Measurements from ENCODE around the gene ART5.
"Not testable (repeated sequence)": the region's sequence is repeated elsewhere in the genome, so short reads cannot be mapped to it uniquely, and the experiment has no call there.

GRCh38 chr11:3588776-3589175 lies 53.0 kb downstream of the ART5 start:
- TF ChIP-seq CTCF (conservative IDR thresholded peaks at IDR 0.05; ENCODE audit: low read depth in 2 of 2); EZH2phosphoT487 (IDR thresholded peaks at IDR 0.05; ENCODE audit: unreplicated experiment); POLR2AphosphoS5 (IDR thresholded peaks at IDR 0.05; ENCODE audit: low read depth); JUNB (IDR thresholded peaks at IDR 0.05; ENCODE audit: unreplicated experiment); REST (IDR thresholded peaks at IDR 0.05; ENCODE audit: unreplicated experiment); ZNF114 (CRISPR knock-in tag; IDR thresholded peaks at IDR 0.05); CREB1 (CRISPR knock-in tag; IDR thresholded peaks at IDR 0.05; ENCODE audit: low read depth); EZH2 (IDR thresholded peaks at IDR 0.05; ENCODE audit: low read depth, unreplicated experiment); STAT1 (IDR thresholded peaks at IDR 0.05; ENCODE audit: unreplicated experiment); ETS1 (IDR thresholded peaks at IDR 0.05); NANOG (IDR thresholded peaks at IDR 0.05; ENCODE audit: borderline replicate concordance); ZNF331 (CRISPR knock-in tag; IDR thresholded peaks at IDR 0.05; ENCODE audit: low read depth); ZNF462 (CRISPR knock-in tag; IDR thresholded peaks at IDR 0.05): not testable (repeated sequence)

All from GM23338 (cell line).